Cardiac fibroblast (primary cell): ENCODE data around the gene ATE1.

Source experiments
- DNase-seq, 2 donors: peaks; one replicate each; pipeline versions ENCODE4 v3.0.0 to v3.0.0-alpha.2; 2010; ENCODE audit warnings: low read depth in 2 of 2
- H3K4me3 ChIP-seq, 2 donors: replicated peaks in 1 of 2; 1 replicate in 1 of 2; 2 replicates in 1 of 2; pipeline ENCODE4 v1.5.1; 2011; ENCODE audit warnings: low read depth in 2 of 2, low read length in 2 of 2, mild to moderate bottlenecking in 2 of 2, moderate library complexity in 1 of 2
- TF ChIP-seq, protein P1 (sequence below): IDR thresholded peaks from one replicate; pipeline ENCODE4 v1.5.1; 2011; ENCODE audit warnings: low read depth, mild to moderate bottlenecking, low read length, inconsistent platforms

ATE1 gene

DNA sequence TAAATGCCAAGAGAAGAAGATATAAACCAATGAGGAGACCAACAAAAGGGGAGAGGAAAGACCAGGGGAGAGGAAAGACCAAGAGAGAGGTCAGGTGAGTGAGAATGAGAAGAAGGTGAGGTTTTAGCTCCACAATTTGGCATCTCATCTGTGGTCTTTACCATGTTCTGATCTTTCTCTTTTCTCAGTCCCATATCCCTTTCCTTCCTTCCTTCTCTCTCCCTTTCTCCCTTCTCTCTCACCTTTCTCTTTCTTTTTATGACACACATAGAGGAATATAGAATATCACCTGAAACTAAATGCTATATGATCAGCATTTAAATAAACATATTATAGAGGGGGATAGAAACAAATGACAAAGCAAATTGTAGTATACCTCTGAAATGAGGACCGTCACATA lies 57.4 kb downstream of the ATE1 start:
- no peak overlapping the region for H3K4me3 ChIP-seq
- no peak for DNase-seq
- TF ChIP-seq, protein P1, sequence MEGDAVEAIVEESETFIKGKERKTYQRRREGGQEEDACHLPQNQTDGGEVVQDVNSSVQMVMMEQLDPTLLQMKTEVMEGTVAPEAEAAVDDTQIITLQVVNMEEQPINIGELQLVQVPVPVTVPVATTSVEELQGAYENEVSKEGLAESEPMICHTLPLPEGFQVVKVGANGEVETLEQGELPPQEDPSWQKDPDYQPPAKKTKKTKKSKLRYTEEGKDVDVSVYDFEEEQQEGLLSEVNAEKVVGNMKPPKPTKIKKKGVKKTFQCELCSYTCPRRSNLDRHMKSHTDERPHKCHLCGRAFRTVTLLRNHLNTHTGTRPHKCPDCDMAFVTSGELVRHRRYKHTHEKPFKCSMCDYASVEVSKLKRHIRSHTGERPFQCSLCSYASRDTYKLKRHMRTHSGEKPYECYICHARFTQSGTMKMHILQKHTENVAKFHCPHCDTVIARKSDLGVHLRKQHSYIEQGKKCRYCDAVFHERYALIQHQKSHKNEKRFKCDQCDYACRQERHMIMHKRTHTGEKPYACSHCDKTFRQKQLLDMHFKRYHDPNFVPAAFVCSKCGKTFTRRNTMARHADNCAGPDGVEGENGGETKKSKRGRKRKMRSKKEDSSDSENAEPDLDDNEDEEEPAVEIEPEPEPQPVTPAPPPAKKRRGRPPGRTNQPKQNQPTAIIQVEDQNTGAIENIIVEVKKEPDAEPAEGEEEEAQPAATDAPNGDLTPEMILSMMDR: no peak

DNA sequence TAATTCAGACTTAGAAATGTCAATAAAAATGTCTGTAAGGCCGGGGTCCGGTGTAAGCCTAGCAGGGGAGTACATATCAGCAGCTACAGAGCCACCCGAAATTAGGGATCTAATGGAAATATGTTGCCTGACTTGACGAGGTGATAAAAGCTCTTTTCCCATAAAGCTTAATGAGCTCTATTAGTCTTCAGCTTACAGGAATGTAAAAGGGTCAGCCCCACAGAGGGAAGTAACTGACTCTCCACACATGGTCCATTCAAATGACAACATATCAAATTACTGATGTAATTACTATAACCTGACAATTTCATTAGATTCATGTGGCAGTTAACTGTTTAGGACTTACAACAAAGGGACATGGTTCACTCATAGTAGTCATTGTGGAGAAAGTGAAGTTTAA lies 62.3 kb downstream of the ATE1 start:
- TF ChIP-seq, protein P1: no peak
- no peak for DNase-seq
- H3K4me3 ChIP-seq: no peak overlapping the region

DNA sequence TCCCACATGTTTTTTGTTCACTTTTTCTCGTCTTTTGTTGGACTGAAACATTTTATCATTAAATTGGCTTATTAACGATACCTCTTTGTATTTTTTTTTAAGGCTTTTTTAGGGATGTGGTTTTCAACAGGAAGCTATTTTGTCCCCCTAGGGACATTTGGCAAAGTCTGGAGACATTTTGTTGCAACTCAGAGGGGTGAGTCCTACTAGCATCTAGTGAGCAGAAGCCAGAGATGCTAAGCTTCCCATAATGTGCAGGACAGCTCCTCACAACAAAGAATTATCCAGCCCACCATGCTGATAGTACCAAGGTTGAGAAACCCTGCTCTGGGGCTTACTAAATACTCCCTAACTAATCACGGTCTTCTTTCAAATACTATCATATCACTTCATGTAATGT lies 63.2 kb downstream of the ATE1 start:
- TF ChIP-seq, protein P1: no peak
- H3K4me3 ChIP-seq: no peak overlapping the region
- peak in 1 of 2 donors; percentile 11 for DNase-seq

DNA sequence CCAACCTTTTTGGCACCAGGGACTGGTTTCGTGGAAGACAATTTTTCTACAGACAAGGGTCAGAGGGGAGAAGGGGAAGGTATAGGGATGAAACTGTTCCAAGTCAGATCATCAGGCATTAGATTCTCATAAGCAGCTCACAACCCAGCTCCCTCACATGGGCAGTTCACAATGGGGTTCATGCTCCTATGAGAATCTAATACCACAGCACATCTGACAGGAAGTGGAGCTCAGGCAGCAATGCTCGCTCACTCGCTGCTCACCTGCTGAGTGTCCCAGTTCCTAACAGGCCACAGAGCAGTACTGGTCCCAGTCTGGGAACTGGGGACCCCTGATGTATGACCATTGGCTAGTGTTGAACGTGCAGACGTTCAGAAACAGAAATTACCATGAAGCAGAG lies 63.7 kb downstream of the ATE1 start:
- DNase-seq: no peak

DNA sequence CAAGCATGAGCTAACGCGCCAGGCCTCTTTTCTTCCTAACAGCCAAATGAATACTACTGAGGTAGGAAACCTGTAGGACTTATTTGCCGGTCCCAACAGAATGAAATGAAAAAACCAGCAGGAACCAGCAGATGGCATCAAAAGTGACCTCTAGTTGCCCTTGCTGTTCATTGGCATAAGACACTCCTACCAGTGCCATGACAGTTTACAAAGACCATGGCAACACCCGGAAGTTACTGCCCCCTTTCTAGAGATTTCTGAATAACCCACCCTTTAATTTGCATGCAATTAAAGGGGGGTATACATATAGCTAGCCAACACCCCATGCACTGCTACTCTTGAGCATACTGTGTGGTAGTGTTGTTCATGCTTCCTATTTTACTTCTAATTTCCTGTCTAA lies 65.2 kb downstream of the ATE1 start:
- TF ChIP-seq, protein P1: no peak
- no peak overlapping the region for H3K4me3 ChIP-seq
- DNase-seq: no peak

More for the DNA sequence above, 63.7 kb downstream of the ATE1 start:
- TF ChIP-seq, protein P1: no peak
- H3K4me3 ChIP-seq: no peak overlapping the region

DNA sequence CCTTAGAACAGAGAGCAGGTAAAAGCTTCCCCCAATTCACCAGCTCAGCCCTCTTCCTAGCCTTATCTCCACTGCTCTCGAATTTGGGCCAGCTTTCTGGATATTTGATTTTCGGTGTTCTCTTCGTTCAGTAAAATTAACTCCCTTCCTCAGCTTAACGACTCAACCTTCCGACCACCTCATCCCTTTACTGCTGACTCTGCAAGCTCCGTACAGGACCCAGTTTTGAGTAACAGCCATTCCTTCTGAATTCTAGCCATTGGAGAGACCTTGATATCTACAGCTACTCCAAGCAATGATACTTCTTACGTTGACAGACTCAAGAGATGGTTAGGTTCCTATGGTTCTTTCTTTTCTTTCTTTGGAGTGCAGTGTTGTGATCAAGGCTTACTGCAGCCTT lies 65.8 kb downstream of the ATE1 start:
- no peak overlapping the region for H3K4me3 ChIP-seq
- TF ChIP-seq, protein P1: no peak
- no peak for DNase-seq

DNA sequence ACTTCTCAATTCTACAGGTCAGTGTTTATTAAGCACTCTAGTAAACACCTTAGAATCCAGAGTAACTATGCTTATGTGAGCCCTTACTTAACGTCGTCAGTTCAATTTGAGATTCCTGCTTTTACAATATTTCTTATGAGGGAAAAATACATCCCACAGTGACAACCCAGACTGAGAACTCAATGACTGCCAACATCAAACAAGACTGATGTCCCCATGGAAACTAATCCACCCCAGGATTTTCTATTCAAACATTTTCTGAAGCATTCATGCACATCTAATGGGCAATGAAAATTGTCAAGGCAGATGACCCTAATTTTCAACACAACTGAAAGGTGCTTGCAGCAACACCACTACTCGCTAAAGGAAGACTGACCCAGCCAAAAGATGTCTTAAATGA lies 67.0 kb downstream of the ATE1 start:
- H3K4me3 ChIP-seq: no peak overlapping the region
- TF ChIP-seq, protein P1: no peak
- no peak for DNase-seq
